Measurements from ENCODE around the gene FOXE3. TPM values are rescaled to one million over a fixed set of nuclear protein-coding genes. Genes with fewer than 3 reads are reported as not detected.
A peak's percentile ranks its signal among the peaks of the same experiment; 100 is the strongest.

Gene FOXE3
- total and polyA plus RNA-seq, 9 of the 15 experiments (the other 6 are each of a cell fraction or from before 2014, with no cell fraction given) = not detected

DNA sequence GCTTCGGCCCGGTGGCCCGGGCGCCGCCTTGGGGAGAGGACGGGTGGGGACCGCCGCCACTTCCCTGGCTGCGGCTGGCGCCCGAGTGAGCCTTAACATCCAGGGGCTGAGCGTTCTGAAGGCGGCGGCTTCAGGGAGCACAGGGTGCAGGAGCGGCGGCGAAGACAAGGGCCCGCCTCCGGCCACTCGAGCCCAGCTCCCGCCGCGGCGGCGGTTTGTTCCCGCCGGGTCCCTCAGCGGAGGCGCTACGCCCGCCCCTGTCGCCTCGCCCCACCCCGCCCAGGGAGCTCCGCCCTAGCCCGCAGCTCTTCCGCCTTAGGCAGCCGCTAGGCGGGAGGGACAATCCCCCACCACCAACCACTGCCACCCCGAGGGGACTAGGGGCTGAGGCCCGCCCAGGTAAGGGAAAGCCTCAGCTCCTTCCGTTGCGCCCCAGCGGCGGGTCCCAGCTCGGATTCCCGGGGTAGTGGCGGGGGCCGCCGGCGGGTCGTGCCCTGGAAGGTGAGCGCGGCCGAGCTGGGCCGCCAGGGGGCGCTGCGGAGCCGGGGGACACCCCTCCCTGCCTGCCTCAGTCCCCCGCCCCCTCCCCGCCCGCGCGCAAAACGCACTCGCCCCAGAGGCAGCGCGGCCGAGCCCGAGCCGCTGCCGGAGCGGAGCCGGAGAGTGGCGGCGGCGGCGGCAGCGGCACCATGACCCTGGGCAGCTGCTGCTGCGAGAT is 21.5 kb downstream of the FOXE3 start, which contains the start of gene FOXD2 (continued):
- TF ChIP-seq, protein P1, sequence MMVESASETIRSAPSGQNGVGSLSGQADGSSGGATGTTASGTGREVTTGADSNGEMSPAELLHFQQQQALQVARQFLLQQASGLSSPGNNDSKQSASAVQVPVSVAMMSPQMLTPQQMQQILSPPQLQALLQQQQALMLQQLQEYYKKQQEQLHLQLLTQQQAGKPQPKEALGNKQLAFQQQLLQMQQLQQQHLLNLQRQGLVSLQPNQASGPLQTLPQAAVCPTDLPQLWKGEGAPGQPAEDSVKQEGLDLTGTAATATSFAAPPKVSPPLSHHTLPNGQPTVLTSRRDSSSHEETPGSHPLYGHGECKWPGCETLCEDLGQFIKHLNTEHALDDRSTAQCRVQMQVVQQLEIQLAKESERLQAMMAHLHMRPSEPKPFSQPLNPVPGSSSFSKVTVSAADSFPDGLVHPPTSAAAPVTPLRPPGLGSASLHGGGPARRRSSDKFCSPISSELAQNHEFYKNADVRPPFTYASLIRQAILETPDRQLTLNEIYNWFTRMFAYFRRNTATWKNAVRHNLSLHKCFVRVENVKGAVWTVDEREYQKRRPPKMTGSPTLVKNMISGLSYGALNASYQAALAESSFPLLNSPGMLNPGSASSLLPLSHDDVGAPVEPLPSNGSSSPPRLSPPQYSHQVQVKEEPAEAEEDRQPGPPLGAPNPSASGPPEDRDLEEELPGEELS (CRISPR knock-in tag; IDR thresholded peaks at IDR 0.05; ENCODE audit: borderline replicate concordance) = peak; percentile 63; the same call in 1 of the 2 replicates
- TF ChIP-seq RBM25 (IDR thresholded peaks at IDR 0.05; ENCODE audit: low read depth, low read length, severe bottlenecking) (peak; percentile 78), SP1 (CRISPR knock-in tag; IDR thresholded peaks at IDR 0.05) (peak; percentile 91), ZNF274 (IDR thresholded peaks at IDR 0.05; ENCODE audit: borderline replicate concordance, low read depth, low read length) (no peak), CREB1 (IDR thresholded peaks at IDR 0.05) (no peak; the same call in 1 of the 2 replicates), CREB1 (CRISPR knock-in tag; IDR thresholded peaks at IDR 0.05) (peak; percentile 63; the same call in 1 of the 2 replicates), NR2F6 (CRISPR knock-in tag; IDR thresholded peaks at IDR 0.05) (no peak), RB1 (IDR thresholded peaks at IDR 0.05; ENCODE audit: low read depth) (peak; percentile 96), NONO (IDR thresholded peaks at IDR 0.05; ENCODE audit: low read depth in 2 of 2, low read length in 1 of 2) (peak; percentile 67 to 85), RBFOX2 (IDR thresholded peaks at IDR 0.05; ENCODE audit: low read depth, low read length) (peak; percentile 83)
- TF ChIP-seq, protein P2, sequence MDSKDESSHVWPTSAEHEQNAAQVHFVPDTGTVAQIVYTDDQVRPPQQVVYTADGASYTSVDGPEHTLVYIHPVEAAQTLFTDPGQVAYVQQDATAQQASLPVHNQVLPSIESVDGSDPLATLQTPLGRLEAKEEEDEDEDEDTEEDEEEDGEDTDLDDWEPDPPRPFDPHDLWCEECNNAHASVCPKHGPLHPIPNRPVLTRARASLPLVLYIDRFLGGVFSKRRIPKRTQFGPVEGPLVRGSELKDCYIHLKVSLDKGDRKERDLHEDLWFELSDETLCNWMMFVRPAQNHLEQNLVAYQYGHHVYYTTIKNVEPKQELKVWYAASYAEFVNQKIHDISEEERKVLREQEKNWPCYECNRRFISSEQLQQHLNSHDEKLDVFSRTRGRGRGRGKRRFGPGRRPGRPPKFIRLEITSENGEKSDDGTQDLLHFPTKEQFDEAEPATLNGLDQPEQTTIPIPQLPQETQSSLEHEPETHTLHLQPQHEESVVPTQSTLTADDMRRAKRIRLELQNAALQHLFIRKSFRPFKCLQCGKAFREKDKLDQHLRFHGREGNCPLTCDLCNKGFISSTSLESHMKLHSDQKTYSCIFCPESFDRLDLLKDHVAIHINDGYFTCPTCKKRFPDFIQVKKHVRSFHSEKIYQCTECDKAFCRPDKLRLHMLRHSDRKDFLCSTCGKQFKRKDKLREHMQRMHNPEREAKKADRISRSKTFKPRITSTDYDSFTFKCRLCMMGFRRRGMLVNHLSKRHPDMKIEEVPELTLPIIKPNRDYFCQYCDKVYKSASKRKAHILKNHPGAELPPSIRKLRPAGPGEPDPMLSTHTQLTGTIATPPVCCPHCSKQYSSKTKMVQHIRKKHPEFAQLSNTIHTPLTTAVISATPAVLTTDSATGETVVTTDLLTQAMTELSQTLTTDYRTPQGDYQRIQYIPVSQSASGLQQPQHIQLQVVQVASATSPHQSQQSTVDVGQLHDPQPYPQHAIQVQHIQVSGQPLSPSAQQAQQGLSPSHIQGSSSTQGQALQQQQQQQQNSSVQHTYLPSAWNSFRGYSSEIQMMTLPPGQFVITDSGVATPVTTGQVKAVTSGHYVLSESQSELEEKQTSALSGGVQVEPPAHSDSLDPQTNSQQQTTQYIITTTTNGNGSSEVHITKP (IDR thresholded peaks at IDR 0.05; ENCODE audit: partially characterized antibody) = no peak
- TF ChIP-seq, protein P3, sequence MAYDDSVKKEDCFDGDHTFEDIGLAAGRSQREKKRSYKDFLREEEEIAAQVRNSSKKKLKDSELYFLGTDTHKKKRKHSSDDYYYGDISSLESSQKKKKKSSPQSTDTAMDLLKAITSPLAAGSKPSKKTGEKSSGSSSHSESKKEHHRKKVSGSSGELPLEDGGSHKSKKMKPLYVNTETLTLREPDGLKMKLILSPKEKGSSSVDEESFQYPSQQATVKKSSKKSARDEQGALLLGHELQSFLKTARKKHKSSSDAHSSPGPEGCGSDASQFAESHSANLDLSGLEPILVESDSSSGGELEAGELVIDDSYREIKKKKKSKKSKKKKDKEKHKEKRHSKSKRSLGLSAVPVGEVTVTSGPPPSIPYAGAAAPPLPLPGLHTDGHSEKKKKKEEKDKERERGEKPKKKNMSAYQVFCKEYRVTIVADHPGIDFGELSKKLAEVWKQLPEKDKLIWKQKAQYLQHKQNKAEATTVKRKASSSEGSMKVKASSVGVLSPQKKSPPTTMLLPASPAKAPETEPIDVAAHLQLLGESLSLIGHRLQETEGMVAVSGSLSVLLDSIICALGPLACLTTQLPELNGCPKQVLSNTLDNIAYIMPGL (CRISPR knock-in tag; IDR thresholded peaks at IDR 0.05) = peak; percentile 74; the same call in 1 of the 2 replicates
- TF ChIP-seq, protein P4, sequence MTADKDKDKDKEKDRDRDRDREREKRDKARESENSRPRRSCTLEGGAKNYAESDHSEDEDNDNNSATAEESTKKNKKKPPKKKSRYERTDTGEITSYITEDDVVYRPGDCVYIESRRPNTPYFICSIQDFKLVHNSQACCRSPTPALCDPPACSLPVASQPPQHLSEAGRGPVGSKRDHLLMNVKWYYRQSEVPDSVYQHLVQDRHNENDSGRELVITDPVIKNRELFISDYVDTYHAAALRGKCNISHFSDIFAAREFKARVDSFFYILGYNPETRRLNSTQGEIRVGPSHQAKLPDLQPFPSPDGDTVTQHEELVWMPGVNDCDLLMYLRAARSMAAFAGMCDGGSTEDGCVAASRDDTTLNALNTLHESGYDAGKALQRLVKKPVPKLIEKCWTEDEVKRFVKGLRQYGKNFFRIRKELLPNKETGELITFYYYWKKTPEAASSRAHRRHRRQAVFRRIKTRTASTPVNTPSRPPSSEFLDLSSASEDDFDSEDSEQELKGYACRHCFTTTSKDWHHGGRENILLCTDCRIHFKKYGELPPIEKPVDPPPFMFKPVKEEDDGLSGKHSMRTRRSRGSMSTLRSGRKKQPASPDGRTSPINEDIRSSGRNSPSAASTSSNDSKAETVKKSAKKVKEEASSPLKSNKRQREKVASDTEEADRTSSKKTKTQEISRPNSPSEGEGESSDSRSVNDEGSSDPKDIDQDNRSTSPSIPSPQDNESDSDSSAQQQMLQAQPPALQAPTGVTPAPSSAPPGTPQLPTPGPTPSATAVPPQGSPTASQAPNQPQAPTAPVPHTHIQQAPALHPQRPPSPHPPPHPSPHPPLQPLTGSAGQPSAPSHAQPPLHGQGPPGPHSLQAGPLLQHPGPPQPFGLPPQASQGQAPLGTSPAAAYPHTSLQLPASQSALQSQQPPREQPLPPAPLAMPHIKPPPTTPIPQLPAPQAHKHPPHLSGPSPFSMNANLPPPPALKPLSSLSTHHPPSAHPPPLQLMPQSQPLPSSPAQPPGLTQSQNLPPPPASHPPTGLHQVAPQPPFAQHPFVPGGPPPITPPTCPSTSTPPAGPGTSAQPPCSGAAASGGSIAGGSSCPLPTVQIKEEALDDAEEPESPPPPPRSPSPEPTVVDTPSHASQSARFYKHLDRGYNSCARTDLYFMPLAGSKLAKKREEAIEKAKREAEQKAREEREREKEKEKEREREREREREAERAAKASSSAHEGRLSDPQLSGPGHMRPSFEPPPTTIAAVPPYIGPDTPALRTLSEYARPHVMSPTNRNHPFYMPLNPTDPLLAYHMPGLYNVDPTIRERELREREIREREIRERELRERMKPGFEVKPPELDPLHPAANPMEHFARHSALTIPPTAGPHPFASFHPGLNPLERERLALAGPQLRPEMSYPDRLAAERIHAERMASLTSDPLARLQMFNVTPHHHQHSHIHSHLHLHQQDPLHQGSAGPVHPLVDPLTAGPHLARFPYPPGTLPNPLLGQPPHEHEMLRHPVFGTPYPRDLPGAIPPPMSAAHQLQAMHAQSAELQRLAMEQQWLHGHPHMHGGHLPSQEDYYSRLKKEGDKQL (CRISPR knock-in tag; IDR thresholded peaks at IDR 0.05; ENCODE audit: borderline replicate concordance) = no peak

Data from K562 (cell line).